ENCODE results near the gene LRIT2.

Gene LRIT2

DNA sequence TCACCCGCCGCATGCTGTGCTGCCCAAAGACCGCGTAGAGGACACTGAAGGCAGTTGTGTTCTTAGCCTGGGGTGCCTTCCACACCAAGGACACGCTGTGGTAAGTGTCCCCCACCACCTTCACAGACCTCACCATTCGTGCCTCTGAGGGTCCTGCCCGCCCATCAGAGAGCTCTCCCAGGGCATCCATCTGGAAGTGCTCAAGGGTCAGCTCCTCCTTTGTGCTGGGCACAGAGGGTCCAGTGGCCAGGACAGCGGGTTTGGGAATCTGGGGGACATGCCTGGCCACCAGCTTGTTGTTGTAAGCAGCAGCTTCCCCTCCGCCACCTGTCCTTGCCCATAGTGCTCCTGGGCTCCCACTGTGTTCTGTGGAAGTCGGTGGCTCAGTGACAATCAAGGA, 7.0 kb upstream of the LRIT2 start:
- no peak overlapping the region for H3K27ac ChIP-seq
- no peak for TF ChIP-seq ZFX (IDR thresholded peaks at IDR 0.05; ENCODE audit: borderline replicate concordance)
- TF ChIP-seq, protein P1, sequence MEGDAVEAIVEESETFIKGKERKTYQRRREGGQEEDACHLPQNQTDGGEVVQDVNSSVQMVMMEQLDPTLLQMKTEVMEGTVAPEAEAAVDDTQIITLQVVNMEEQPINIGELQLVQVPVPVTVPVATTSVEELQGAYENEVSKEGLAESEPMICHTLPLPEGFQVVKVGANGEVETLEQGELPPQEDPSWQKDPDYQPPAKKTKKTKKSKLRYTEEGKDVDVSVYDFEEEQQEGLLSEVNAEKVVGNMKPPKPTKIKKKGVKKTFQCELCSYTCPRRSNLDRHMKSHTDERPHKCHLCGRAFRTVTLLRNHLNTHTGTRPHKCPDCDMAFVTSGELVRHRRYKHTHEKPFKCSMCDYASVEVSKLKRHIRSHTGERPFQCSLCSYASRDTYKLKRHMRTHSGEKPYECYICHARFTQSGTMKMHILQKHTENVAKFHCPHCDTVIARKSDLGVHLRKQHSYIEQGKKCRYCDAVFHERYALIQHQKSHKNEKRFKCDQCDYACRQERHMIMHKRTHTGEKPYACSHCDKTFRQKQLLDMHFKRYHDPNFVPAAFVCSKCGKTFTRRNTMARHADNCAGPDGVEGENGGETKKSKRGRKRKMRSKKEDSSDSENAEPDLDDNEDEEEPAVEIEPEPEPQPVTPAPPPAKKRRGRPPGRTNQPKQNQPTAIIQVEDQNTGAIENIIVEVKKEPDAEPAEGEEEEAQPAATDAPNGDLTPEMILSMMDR (IDR thresholded peaks at IDR 0.05) = no peak

DNA sequence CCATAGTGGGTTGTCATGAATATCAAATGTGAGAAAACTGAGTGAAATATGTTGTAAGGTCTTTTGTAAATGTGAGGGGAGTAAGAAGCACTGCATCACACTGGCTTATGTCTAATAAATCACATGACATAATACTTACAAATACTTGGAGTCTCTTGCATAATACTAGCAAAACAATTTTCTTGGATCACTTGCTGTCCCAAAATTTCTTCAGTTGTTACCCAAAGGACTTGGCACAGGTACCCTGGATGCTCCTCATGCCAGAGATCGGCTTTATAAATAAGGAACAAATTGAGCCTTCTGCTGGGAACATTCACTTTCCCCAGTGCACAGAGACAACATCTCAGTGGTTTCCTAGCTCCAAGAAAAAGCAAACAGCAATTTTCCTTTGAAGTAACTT, 5.0 kb upstream of the LRIT2 start:
- TF ChIP-seq ZFX (IDR thresholded peaks at IDR 0.05; ENCODE audit: borderline replicate concordance) = no peak
- TF ChIP-seq, protein P1 (IDR thresholded peaks at IDR 0.05) = no peak
- no peak overlapping the region for H3K27ac ChIP-seq

DNA sequence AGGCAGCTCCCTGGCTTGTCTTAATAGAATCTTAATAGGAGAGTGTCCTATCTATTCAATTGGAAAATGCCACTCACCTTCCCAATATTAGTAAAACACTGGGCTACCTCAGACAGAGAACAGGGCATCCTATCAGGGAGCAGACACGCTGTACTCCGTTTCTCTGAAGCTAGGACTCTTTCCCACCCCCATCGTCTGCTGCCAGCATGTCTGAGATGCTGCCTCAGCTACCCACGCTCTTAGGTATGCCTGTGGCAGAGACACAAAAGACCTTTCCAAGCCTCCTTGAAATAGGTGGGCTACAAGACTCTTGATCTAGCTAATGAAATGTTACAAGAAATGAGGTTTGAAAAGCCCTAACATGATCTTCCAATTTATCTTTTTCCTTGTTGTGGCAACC, 2.5 kb upstream of the LRIT2 start:
- TF ChIP-seq, protein P1 (IDR thresholded peaks at IDR 0.05) = no peak
- no peak for TF ChIP-seq ZFX (IDR thresholded peaks at IDR 0.05; ENCODE audit: borderline replicate concordance)
- no peak overlapping the region for H3K27ac ChIP-seq

DNA sequence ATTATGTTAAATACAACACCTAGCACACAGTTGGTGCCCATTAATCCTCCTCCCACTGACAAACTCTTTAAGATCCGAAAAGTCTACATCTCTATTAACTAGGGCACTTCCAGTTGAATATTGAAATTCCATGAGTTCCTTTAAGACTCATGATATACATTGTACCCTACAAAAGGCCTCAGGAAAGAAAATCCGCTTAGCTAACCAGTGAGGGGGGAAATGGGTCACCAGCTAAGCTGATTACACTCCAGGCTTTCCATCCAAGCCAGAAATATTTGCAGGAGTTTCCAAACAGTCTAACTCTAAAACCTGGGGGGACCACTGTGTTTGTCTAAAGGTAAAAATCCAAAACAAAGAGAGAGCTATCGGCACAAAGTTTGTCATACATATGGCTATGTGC, 1.3 kb upstream of the LRIT2 start:
- TF ChIP-seq, protein P1 (IDR thresholded peaks at IDR 0.05) = no peak
- no peak for TF ChIP-seq ZFX (IDR thresholded peaks at IDR 0.05; ENCODE audit: borderline replicate concordance)
- H3K27ac ChIP-seq = no peak overlapping the region

DNA sequence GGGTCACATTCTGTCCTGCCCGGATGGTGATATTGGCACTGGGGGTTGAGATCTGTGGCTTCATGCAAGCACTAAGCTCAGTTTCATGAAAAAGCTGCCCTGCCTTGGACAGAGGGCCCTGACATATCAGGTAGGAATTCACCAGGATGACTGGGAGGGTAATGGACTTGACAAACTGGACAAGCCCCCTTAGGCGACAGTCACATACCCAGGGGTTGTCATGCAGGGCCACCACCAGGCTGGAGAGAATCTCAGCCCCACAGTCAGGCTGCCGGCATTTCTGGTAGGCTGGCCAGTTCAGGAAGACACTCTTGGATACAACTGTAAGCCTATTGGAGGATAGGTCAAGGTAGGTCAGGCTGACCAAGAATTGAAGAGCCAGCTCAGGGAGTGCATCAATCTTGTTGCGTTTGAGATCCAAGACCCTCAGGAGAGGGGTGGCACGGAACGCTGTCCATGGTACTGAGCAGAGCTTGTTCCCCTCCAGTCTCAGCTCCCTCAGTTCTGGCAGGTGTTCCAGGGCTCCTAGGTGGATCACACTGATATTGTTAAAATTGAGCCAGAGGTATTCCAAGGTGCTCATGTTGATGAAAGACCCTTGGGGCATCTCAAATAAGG, 824 bp downstream of the LRIT2 start:
- no peak for TF ChIP-seq ZFX (IDR thresholded peaks at IDR 0.05; ENCODE audit: borderline replicate concordance)
- TF ChIP-seq, protein P1 (IDR thresholded peaks at IDR 0.05) = no peak
- no peak overlapping the region for H3K27ac ChIP-seq

DNA sequence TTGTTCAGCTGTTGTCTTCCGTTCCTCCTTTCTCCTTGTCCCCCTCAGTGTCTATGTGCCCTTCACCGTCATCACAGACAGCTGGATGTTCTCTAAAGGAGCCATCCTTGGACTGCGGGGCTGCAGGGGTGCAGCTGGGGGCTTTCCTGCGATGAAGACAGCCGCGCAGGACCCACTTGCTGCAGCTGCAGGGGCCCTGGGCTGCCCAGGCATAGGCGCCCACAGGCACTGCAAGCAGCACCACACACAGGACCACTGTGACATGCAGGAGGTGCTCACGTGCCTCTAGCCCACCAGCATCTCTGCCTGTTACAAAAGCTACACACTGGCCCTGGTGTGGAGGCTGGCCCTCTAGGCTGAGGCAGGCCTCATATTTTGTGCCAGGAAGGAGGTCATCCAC, 3.4 kb downstream of the LRIT2 start:
- TF ChIP-seq, protein P1 (IDR thresholded peaks at IDR 0.05) = no peak
- TF ChIP-seq ZFX (IDR thresholded peaks at IDR 0.05; ENCODE audit: borderline replicate concordance) = no peak
- H3K27ac ChIP-seq = no peak overlapping the region

DNA sequence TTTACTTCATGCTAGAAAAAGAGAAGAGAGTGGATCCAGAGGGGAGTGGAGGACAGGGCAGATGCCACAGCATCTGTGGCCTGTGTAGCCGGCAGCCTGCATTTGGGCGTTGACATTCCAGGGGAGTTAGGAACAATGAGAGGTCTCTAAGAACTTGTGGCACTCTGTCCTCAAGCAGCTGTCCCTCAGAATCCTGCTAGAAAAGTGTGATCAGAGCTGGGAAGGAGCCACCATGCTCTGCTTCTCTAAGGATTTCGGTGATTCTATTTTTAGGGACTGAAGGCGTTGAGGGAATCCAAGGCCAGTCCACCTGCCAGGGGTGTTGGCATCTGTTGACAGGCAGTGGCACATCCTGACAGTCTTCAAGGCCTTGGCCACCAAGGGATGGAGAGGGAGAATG, 7.6 kb downstream of the LRIT2 start:
- TF ChIP-seq, protein P1 (IDR thresholded peaks at IDR 0.05) = no peak
- TF ChIP-seq ZFX (IDR thresholded peaks at IDR 0.05; ENCODE audit: borderline replicate concordance) = no peak
- no peak overlapping the region for H3K27ac ChIP-seq
